Measurements from ENCODE around the gene POGLUT2.
"Not testable (repeated sequence)": the region's sequence is repeated elsewhere in the genome, so short reads cannot be mapped to it uniquely, and the experiment has no call there.

The POGLUT2 gene

GRCh38 chr13:102807699-102808098 is 8.9 kb upstream of the POGLUT2 start:
- no peak for DNase-seq (ENCODE audit: low read depth, low spot score)

- DNase-seq (ENCODE audit: low read depth, low spot score): no peak
Measured at GRCh38 chr13:102805680-102806079, 6.9 kb upstream of the POGLUT2 start.

GRCh38 chr13:102800145-102801041 is 1.6 kb upstream of the POGLUT2 start:
- DNase-seq (ENCODE audit: low read depth, low spot score): peak; percentile 64

GRCh38 chr13:102799426-102800144 is 809 bp upstream of the POGLUT2 start:
- no peak for DNase-seq (ENCODE audit: low read depth, low spot score)

- no peak for DNase-seq (ENCODE audit: low read depth, low spot score)
Measured at GRCh38 chr13:102793611-102794355, 5.0 kb downstream of the POGLUT2 start.

GRCh38 chr13:102792396-102792795 is 6.4 kb downstream of the POGLUT2 start:
- DNase-seq (ENCODE audit: low read depth, low spot score): no peak

- no peak for DNase-seq (ENCODE audit: low read depth, low spot score)
Measured at GRCh38 chr13:102788683-102789082, 10.1 kb downstream of the POGLUT2 start.

GRCh38 chr13:102784483-102784882 is 14.3 kb downstream of the POGLUT2 start:
- DNase-seq (ENCODE audit: low read depth, low spot score): no peak

GRCh38 chr13:102781591-102781990 is 17.2 kb downstream of the POGLUT2 start:
- DNase-seq (ENCODE audit: low read depth, low spot score): no peak

- DNase-seq (ENCODE audit: low read depth, low spot score): not testable (repeated sequence)
Measured at GRCh38 chr13:102780656-102781055, 18.1 kb downstream of the POGLUT2 start.

- no peak for DNase-seq (ENCODE audit: low read depth, low spot score)
Measured at GRCh38 chr13:102779436-102780159, 19.2 kb downstream of the POGLUT2 start.

GRCh38 chr13:102777736-102778135 is 21.0 kb downstream of the POGLUT2 start:
- DNase-seq (ENCODE audit: low read depth, low spot score): no peak

- DNase-seq (ENCODE audit: low read depth, low spot score): no peak
Measured at GRCh38 chr13:102776271-102776670, 22.5 kb downstream of the POGLUT2 start.

GRCh38 chr13:102774591-102775520 is 23.9 kb downstream of the POGLUT2 start:
- no peak for DNase-seq (ENCODE audit: low read depth, low spot score)

- no peak for DNase-seq (ENCODE audit: low read depth, low spot score)
Measured at GRCh38 chr13:102774214-102774568, 24.6 kb downstream of the POGLUT2 start.

GRCh38 chr13:102773441-102774213 is 25.1 kb downstream of the POGLUT2 start, which contains the start of gene TEX30:
TSS of gene TEX30 (minus strand) at chr13:102773786. CDS start at chr13:102770026, 3,760 bp downstream.
- peak; percentile 71 for DNase-seq (ENCODE audit: low read depth, low spot score)

GRCh38 chr13:102772042-102772425 is 26.7 kb downstream of the POGLUT2 start:
- no peak for DNase-seq (ENCODE audit: low read depth, low spot score)

GRCh38 chr13:102771298-102772041 is 27.3 kb downstream of the POGLUT2 start:
- no peak for DNase-seq (ENCODE audit: low read depth, low spot score)

GRCh38 chr13:102770435-102770834 is 28.3 kb downstream of the POGLUT2 start:
- DNase-seq (ENCODE audit: low read depth, low spot score): no peak

All from activated CD4-positive, CD25-positive, alpha-beta regulatory T cell treated with anti-CD3 and anti-CD28 coated beads, Interleukin-2, amount 50 U/mL, for 16 hours (primary cell).